HG03342 (cell line): Measurements from ENCODE around the gene MRPL36.

Source experiments
- ATAC-seq: cut with Tn5 transposase; IDR thresholded peaks from one replicate; pipeline ENCODE4 v1.9.1; 2021; ENCODE audit warnings: mild to moderate bottlenecking, moderate library complexity; ENCODE audit not compliant: unreplicated experiment

The MRPL36 gene

DNA sequence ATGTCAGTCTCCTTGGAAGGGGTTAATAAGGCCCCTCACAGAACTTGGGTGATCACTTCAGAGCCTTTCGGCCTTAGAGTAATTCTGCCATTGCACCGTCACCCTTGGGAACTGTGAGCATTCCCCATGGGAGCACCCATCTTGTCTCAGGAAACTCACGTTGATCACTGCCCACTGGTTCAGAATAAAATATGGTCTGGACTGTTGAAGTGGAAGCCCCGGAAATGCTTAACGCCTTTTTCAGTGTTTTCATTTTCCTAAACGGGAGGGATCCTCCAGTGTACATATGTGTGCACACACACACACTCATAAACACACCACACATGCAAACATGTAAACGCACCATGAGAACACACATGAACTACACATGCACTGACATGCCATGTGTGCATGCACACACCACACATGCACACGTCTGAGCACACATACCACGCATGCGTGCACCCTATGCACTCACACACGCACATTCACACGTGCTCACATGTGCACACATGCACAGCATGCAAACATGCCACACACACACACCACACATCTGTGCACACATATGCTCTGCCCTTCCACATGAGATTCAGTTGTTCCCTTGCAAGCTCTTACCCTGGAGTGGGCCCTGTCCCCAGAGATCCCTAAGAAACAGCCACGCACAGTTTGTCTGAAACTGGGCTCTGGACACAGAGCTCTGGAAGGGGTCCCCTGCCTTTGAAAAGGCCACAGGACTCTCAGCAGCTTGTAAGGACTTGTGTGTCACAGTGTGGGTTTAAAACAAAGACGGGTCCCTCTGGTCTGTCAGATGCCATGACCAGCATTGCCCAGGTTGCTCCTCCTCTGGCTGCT is 17.0 kb downstream of the MRPL36 start:
- no peak for ATAC-seq

GRCh38 chr5:1781726-1782384 is 17.8 kb downstream of the MRPL36 start:
- ATAC-seq = no peak

GRCh38 chr5:1781107-1781506 is 18.5 kb downstream of the MRPL36 start:
- ATAC-seq = no peak

DNA sequence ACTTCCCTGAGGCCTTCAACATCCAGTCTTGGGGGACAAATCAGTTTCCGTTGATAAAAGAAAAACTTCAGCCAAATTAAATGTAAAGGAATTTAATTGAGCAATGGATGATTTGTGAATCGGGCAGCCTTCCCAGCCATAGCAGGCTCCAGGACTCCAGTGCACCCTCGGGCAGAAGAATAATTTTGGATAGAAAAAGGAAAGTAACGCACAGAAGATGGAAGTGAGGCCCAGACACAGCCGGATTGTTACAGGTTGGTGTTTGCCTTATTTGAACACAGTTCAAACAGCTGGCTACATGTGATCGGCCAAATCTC is 19.1 kb downstream of the MRPL36 start:
- ATAC-seq = no peak

GRCh38 chr5:1779782-1780613 is 19.6 kb downstream of the MRPL36 start:
- ATAC-seq = no peak

- ATAC-seq = no peak
Observed at GRCh38 chr5:1779021-1779680, 20.5 kb downstream of the MRPL36 start.

DNA sequence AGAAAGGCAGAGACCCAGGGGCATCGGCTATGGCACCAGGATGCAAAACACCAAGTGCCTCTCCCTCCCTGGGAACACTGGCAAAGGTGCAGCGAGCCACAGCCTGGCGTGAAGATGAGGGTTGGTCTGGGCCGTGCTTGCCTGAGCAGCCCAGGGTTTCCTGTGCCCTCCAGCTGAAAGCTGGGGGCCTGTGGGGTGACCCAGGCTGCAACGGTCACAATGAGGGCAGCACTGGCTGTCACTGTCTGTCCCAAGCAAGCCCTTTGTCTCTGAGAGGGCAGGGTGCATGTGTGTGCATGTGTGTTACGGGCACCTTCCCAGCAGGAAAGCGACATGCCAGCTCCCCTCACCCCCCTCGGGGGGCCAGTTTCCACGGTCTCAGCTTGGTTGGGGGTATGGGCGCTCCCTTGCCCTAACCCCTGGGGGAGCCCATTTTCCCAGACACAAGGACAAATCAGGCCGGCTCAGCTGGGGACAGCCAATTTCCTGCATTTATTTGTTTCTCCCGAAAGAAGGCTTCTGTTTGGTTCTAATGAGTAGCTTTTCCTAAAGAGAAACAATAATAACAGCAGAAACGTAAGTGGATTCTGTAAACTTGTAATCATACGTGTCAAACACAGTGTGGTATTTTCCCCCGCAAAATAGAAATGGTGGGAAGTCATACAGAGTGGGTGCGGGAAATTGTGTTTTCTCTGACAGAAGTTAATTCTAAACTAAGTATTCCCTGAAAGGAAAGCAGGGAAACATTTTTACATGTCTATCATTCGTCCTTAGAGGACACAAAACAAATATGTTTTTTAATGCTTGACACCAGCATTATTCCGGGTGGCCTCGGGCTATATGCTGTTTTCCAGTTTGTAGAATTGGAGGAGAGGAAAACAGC is 21.3 kb downstream of the MRPL36 start:
- ATAC-seq = no peak

GRCh38 chr5:1777281-1778137 is 22.1 kb downstream of the MRPL36 start:
- no peak for ATAC-seq

- ATAC-seq = no peak
Observed at GRCh38 chr5:1776831-1777230, 22.8 kb downstream of the MRPL36 start.

DNA sequence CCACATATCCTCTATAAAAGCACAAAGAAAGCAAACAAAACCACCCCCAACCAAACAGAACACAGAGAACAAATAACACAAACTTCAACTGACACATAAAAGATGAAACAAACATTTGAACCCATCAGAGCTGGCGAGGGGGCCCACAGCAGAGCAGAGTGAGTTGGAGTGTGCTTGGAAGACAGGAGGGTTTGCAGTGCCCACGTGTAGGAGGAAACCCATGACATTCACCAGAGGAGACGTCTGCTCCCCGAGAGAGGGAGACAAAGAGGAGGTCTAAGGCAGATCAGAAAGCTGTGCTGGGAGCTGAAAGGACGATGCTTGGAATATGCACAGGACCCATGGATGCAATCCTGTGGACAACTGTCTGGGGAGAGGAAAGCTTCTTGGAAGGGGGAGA is 27.0 kb downstream of the MRPL36 start:
- ATAC-seq = no peak

GRCh38 chr5:1771149-1772065 is 28.2 kb downstream of the MRPL36 start:
- no peak for ATAC-seq

DNA sequence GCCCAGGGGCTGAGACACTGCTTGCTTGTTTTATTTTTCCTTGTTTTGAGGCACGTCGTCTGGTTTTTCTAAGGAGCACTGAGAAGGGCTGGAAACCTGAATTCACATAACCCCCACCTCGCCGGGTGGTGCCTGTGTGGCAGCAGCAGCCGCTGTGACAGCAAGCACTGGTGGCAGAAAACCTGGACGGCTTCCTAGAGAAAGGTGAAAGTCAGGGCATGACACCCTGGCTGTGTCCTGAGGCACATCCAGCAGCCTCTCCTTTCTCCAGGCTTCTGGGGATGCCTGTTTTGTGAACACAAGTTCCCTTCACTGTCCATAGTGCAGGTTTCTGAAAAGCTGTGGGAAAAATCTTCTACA is 29.2 kb downstream of the MRPL36 start:
- no peak for ATAC-seq

GRCh38 chr5:1769752-1770442 is 29.7 kb downstream of the MRPL36 start:
- no peak for ATAC-seq

DNA sequence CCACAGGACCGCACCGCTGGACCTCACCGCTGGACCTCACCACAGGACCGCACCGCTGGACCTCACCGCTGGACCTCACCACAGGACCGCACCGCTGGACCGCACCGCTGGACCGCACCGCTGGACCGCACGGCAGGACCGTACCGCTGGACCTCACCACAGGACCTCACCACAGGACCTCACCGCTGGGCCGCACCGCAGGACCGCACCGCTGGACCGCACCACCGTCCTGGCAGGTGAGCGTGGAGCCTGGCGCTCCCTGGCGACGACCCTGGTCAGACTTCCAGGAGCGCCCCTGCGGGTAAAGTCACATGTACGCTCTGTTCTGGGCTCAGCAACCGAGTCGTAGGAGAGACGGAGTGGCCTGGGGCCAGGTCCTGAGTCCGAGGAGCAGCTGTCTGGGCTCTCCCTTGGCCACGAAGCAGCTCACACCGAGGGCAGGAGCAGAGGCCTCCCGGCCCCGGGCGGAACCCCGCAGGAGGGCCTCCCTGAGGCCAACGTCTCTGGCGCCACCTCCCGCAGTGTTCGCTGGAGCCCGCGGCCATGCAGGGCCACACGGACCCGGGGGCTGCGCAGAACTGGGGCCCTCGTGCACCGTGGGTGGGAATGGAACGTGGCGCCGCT is 30.5 kb downstream of the MRPL36 start:
- no peak for ATAC-seq

- no peak for ATAC-seq
Observed at GRCh38 chr5:1768283-1769000, 31.2 kb downstream of the MRPL36 start.

GRCh38 chr5:1767524-1768282 is 31.9 kb downstream of the MRPL36 start:
- ATAC-seq = no peak
